Nephron (organoid): ENCODE data around the gene ARHGDIA.

ENCODE experiments used
- H3K27ac Mint-ChIP-seq, 3 experiments: 2 replicates each; pipeline ENCODE4 v1.8.0; 2020; ENCODE audit warnings: mixed read lengths in 3 of 3, mild to moderate bottlenecking in 2 of 3, moderate library complexity in 1 of 3
- H3K27me3 Mint-ChIP-seq: 2 replicates; pipeline ENCODE4 v1.8.0; 2021; ENCODE audit warnings: low read depth, mild to moderate bottlenecking, moderate library complexity, mixed read lengths
- H3K36me3 Mint-ChIP-seq: 2 replicates; pipeline ENCODE4 v1.8.0; 2020; ENCODE audit warnings: low read depth, mixed read lengths
- H3K4me1 Mint-ChIP-seq: 2 replicates; pipeline ENCODE4 v1.8.0; 2020; ENCODE audit warnings: mixed read lengths
- H3K4me3 Mint-ChIP-seq, 3 experiments: 2 replicates each; pipeline ENCODE4 v1.8.0; 2020; ENCODE audit warnings: mild to moderate bottlenecking in 3 of 3, mixed read lengths in 3 of 3, moderate library complexity in 2 of 3
- H3K9me3 Mint-ChIP-seq: 2 replicates; pipeline ENCODE4 v1.8.0; 2020; ENCODE audit warnings: mixed read lengths
- TF ChIP-seq, protein P1 (sequence below), 3 experiments: fragments of 200-600 bp; sonication (generic); IDR thresholded peaks; one replicate each; pipeline ENCODE4 v1.5.0; 2021; ENCODE audit warnings: antibody characterized with exemption in 3 of 3; ENCODE audit not compliant: unreplicated experiment in 3 of 3

Gene ARHGDIA

GRCh38 chr17:81911277-81911961 is 40.3 kb upstream of the ARHGDIA start, which contains the start of gene PCYT2:
PCYT2 (minus strand) TSS chr17:81911399; CDS start chr17:81911355, 44 bp downstream.
- peaks cover 17% of the 10 kb centered on the region for H3K36me3 Mint-ChIP-seq
- H3K4me1 Mint-ChIP-seq: no peaks in the 10 kb centered on the region
- peak within 1 kb of the TSS in 1 of 3 experiments; percentile 69 for H3K27ac Mint-ChIP-seq
- H3K4me3 Mint-ChIP-seq: peak within 1 kb of the TSS; percentile 84 to 90 (median 89)
- H3K9me3 Mint-ChIP-seq: no peaks in the 10 kb centered on the region
- TF ChIP-seq, protein P1, sequence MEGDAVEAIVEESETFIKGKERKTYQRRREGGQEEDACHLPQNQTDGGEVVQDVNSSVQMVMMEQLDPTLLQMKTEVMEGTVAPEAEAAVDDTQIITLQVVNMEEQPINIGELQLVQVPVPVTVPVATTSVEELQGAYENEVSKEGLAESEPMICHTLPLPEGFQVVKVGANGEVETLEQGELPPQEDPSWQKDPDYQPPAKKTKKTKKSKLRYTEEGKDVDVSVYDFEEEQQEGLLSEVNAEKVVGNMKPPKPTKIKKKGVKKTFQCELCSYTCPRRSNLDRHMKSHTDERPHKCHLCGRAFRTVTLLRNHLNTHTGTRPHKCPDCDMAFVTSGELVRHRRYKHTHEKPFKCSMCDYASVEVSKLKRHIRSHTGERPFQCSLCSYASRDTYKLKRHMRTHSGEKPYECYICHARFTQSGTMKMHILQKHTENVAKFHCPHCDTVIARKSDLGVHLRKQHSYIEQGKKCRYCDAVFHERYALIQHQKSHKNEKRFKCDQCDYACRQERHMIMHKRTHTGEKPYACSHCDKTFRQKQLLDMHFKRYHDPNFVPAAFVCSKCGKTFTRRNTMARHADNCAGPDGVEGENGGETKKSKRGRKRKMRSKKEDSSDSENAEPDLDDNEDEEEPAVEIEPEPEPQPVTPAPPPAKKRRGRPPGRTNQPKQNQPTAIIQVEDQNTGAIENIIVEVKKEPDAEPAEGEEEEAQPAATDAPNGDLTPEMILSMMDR (IDR thresholded peaks at IDR 0.05; ENCODE audit: unreplicated experiment in 3 of 3): peak in 1 of 3 experiments; percentile 9
- no peaks in the 10 kb centered on the region for H3K27me3 Mint-ChIP-seq

DNA sequence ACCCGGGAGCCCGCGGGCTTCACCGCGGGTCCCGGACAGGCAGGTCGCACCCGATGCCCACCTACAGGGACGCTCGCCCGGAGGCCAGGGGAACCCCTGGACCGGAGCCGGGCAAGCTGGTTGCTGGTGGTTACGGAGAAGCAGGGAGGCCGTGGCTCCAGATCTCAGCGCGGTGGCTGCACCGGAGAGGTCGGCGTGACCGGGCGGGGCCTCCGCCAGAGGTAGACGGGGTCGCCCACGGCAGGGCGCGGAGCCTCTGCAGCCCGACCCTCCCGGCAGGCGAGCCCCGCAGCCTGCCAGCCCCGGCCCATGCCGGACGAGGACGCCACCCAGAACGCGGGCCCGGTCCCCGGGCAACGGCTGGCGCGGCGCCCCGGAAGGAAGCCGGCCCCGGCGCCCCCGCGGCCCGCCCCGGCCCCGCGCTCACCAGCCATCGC is 39.7 kb upstream of the ARHGDIA start:
- Mint-ChIP-seq H3K36me3 (peaks cover 13% of the 10 kb centered on the region), H3K9me3 (no peaks in the 10 kb centered on the region), H3K27me3 (no peaks in the 10 kb centered on the region), H3K4me1 (no peaks in the 10 kb centered on the region), H3K27ac (peak overlapping the region in 1 of 3 experiments; percentile 69), H3K4me3 (peak overlapping the region; percentile 84 to 90 (median 89))
- TF ChIP-seq, protein P1 (IDR thresholded peaks at IDR 0.05; ENCODE audit: unreplicated experiment in 3 of 3): no peak

- peaks cover 10% of the 10 kb centered on the region for H3K36me3 Mint-ChIP-seq
- peak overlapping the region in 1 of 3 experiments; percentile 69 for H3K27ac Mint-ChIP-seq
- H3K4me3 Mint-ChIP-seq: peak overlapping the region; percentile 84 to 90 (median 89)
- no peaks in the 10 kb centered on the region for H3K9me3 Mint-ChIP-seq
- TF ChIP-seq, protein P1 (IDR thresholded peaks at IDR 0.05; ENCODE audit: unreplicated experiment in 3 of 3): no peak
- H3K27me3 Mint-ChIP-seq: no peaks in the 10 kb centered on the region
- H3K4me1 Mint-ChIP-seq: no peaks in the 10 kb centered on the region
Measured at GRCh38 chr17:81909966-81910839, 39.1 kb upstream of the ARHGDIA start.

DNA sequence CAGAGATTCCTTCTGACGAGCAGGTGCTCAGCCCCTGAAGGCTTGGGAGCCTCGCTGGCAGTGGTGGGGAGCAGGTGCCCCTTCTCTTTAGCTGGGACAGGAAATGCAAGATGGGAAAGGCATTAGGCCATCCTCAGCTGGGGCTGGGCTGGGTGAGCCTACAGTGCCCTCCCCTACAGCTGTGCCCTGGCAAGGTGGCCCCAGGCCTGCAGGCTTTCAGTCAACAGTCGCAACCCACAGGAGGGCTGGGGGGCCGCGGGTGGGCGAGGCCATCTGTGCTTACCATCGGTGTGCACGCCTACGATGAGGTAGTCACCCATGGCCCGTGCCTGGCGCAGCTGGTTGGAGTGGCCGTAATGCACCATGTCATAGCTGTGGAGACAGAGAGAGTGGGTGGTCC is 38.1 kb upstream of the ARHGDIA start:
- TF ChIP-seq, protein P1 (IDR thresholded peaks at IDR 0.05; ENCODE audit: unreplicated experiment in 3 of 3): no peak
- Mint-ChIP-seq H3K36me3 (peaks cover 10% of the 10 kb centered on the region), H3K4me1 (no peaks in the 10 kb centered on the region), H3K27ac (no peak overlapping the region), H3K9me3 (no peaks in the 10 kb centered on the region), H3K27me3 (no peaks in the 10 kb centered on the region), H3K4me3 (peak overlapping the region; percentile 57 to 90 (median 89))

DNA sequence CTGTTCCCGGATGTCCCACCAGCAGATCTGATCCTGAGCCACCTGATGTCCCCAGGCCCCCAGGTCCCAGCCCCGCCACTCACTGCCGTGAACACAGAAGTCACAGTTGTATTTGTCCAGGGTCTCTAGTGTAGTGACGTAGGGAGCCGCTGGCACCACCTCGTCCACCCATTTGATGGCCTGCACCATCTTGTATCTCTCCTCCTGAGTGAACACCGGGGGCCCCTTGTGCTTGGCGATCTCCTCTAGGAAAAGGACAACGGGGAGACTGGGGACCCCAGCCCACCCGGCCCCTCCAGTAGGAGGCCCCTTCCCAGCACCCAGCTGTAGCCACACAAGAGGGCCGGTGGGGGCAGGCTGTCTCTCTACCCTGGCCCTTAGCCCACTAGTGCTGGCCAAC is 37.7 kb upstream of the ARHGDIA start:
- H3K27me3 Mint-ChIP-seq: no peaks in the 10 kb centered on the region
- no peaks in the 10 kb centered on the region for H3K9me3 Mint-ChIP-seq
- peaks cover 10% of the 10 kb centered on the region for H3K36me3 Mint-ChIP-seq
- H3K4me1 Mint-ChIP-seq: no peaks in the 10 kb centered on the region
- no peak overlapping the region for H3K27ac Mint-ChIP-seq
- no peak overlapping the region for H3K4me3 Mint-ChIP-seq
- TF ChIP-seq, protein P1 (IDR thresholded peaks at IDR 0.05; ENCODE audit: unreplicated experiment in 3 of 3): no peak
